ENCODE measurements around the gene DIABLO.

Gene DIABLO

GRCh38 chr12:122245553-122245952, 19.7 kb upstream of the DIABLO start:
- Histone ChIP-seq H3K27me3 (ENCODE audit: control insufficient read depth, insufficient read depth, low read length) (no peaks in the 10 kb centered on the region), H3K4me1 (peaks cover 4% of the 10 kb centered on the region), H3K4me3 (ENCODE audit: low read depth, low read length) (no peak overlapping the region), H3K9ac (no peak overlapping the region), H3K27ac (no peak overlapping the region), H3K79me2 (peaks cover 3% of the 10 kb centered on the region), H2AFZ (no peak overlapping the region), H3K9me3 (ENCODE audit: control insufficient read depth, low read length) (no peaks in the 10 kb centered on the region), H3K36me3 (ENCODE audit: control insufficient read depth, insufficient read depth, low read length) (no peaks in the 10 kb centered on the region), H3K4me2 (ENCODE audit: low read length) (no peak overlapping the region)
- TF ChIP-seq CTCF (IDR thresholded peaks at IDR 0.05): no peak

GRCh38 chr12:122244565-122245371, 18.9 kb upstream of the DIABLO start:
- no peak overlapping the region for H3K4me2 ChIP-seq (ENCODE audit: low read length)
- H2AFZ ChIP-seq: no peak overlapping the region
- H3K79me2 ChIP-seq: peaks cover 3% of the 10 kb centered on the region
- H3K4me3 ChIP-seq (ENCODE audit: low read depth, low read length): no peak overlapping the region
- no peaks in the 10 kb centered on the region for H3K36me3 ChIP-seq (ENCODE audit: control insufficient read depth, insufficient read depth, low read length)
- peaks cover 1% of the 10 kb centered on the region for H3K4me1 ChIP-seq
- no peak for TF ChIP-seq CTCF (IDR thresholded peaks at IDR 0.05)
- no peaks in the 10 kb centered on the region for H3K27me3 ChIP-seq (ENCODE audit: control insufficient read depth, insufficient read depth, low read length)
- no peak overlapping the region for H3K9ac ChIP-seq
- no peaks in the 10 kb centered on the region for H3K9me3 ChIP-seq (ENCODE audit: control insufficient read depth, low read length)
- H3K27ac ChIP-seq: no peak overlapping the region

GRCh38 chr12:122243965-122244364, 18.1 kb upstream of the DIABLO start:
- no peak overlapping the region for H3K9ac ChIP-seq
- H3K27me3 ChIP-seq (ENCODE audit: control insufficient read depth, insufficient read depth, low read length): no peaks in the 10 kb centered on the region
- TF ChIP-seq CTCF (IDR thresholded peaks at IDR 0.05): no peak
- no peaks in the 10 kb centered on the region for H3K4me1 ChIP-seq
- no peaks in the 10 kb centered on the region for H3K9me3 ChIP-seq (ENCODE audit: control insufficient read depth, low read length)
- no peak overlapping the region for H3K27ac ChIP-seq
- H3K4me2 ChIP-seq (ENCODE audit: low read length): no peak overlapping the region
- no peaks in the 10 kb centered on the region for H3K79me2 ChIP-seq
- H3K36me3 ChIP-seq (ENCODE audit: control insufficient read depth, insufficient read depth, low read length): no peaks in the 10 kb centered on the region
- no peak overlapping the region for H3K4me3 ChIP-seq (ENCODE audit: low read depth, low read length)
- H2AFZ ChIP-seq: no peak overlapping the region

GRCh38 chr12:122238861-122239260, 13.0 kb upstream of the DIABLO start:
- no peak overlapping the region for H3K4me3 ChIP-seq (ENCODE audit: low read depth, low read length)
- no peak for TF ChIP-seq CTCF (IDR thresholded peaks at IDR 0.05)
- no peaks in the 10 kb centered on the region for H3K79me2 ChIP-seq
- H3K4me2 ChIP-seq (ENCODE audit: low read length): no peak overlapping the region
- H3K27ac ChIP-seq: no peak overlapping the region
- H2AFZ ChIP-seq: no peak overlapping the region
- no peaks in the 10 kb centered on the region for H3K9me3 ChIP-seq (ENCODE audit: control insufficient read depth, low read length)
- H3K36me3 ChIP-seq (ENCODE audit: control insufficient read depth, insufficient read depth, low read length): no peaks in the 10 kb centered on the region
- H3K4me1 ChIP-seq: no peaks in the 10 kb centered on the region
- H3K27me3 ChIP-seq (ENCODE audit: control insufficient read depth, insufficient read depth, low read length): no peaks in the 10 kb centered on the region
- no peak overlapping the region for H3K9ac ChIP-seq

GRCh38 chr12:122235741-122236140, 9.9 kb upstream of the DIABLO start:
- no peak overlapping the region for H3K27ac ChIP-seq
- no peak overlapping the region for H2AFZ ChIP-seq
- no peaks in the 10 kb centered on the region for H3K27me3 ChIP-seq (ENCODE audit: control insufficient read depth, insufficient read depth, low read length)
- no peaks in the 10 kb centered on the region for H3K79me2 ChIP-seq
- no peaks in the 10 kb centered on the region for H3K4me1 ChIP-seq
- no peak overlapping the region for H3K4me3 ChIP-seq (ENCODE audit: low read depth, low read length)
- no peaks in the 10 kb centered on the region for H3K9me3 ChIP-seq (ENCODE audit: control insufficient read depth, low read length)
- no peak overlapping the region for H3K9ac ChIP-seq
- no peaks in the 10 kb centered on the region for H3K36me3 ChIP-seq (ENCODE audit: control insufficient read depth, insufficient read depth, low read length)
- no peak for TF ChIP-seq CTCF (IDR thresholded peaks at IDR 0.05)
- no peak overlapping the region for H3K4me2 ChIP-seq (ENCODE audit: low read length)
